GM18868 (cell line): Measurements from ENCODE around the gene TYW1B.
"Not testable (repeated sequence)": the region's sequence is repeated elsewhere in the genome, so short reads cannot be mapped to it uniquely, and the experiment has no call there.

Experiments used
- ATAC-seq: cut with Tn5 transposase; IDR thresholded peaks from one replicate; pipeline ENCODE4 v1.9.1; 2021; ENCODE audit warnings: mild to moderate bottlenecking, moderate library complexity; ENCODE audit not compliant: unreplicated experiment

TYW1B gene

DNA sequence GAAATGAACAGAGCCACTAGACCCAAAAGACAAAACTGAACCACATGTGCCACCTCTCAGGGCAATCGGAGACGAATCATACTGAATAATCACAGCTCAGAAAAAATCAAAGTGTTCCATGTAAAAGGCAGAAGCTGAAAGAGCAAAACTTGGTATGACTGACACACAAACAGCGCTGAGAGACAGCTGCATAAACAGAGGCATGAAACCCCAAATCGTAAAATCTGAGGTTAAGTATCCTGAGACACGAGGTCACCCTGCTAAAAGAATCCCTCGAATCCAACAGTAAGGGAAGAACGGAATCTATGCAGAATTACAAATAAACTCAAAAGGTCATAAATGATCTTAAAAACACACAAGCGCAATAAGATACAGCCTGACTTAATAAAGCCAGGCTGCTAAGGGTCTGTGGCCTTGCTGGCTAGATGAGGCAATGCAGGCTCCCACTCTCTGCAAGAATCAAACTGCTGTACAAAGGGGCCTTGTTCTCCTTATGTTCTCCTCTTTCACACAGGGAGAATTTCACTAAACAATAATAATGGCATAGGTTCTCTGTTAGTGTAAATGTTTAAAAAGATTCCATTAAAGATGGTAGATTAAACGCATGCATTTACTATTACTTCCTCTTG lies 247.7 kb downstream of the TYW1B start:
- not testable (repeated sequence) for ATAC-seq

GRCh38 chr7:72577107-72577506 lies 250.9 kb downstream of the TYW1B start:
- ATAC-seq, result no peak

GRCh38 chr7:72561988-72562387 lies 266.0 kb downstream of the TYW1B start:
- not testable (repeated sequence) for ATAC-seq

- not testable (repeated sequence) for ATAC-seq
These were observed 268.5 kb downstream of the TYW1B start for GRCh38 chr7:72559546-72559945.

DNA sequence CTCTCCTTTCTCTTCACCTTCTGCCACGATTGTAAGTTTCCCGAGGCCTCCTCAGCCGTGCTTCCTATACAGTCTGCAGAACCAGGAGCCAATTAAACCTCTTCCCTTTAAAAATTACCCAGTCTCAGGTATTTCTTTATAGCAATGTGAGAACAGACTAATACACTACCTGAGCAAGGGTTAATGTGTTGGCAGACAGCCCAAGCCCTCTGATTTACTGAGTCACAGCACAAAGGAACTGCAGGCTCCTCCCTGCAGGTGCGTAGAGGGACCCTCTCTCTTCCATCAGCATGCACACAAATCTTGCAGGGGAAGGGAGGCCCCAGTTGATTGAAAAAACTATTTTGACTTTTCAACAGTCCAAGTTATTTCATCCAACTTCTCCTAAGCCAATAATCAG lies 271.3 kb downstream of the TYW1B start:
- ATAC-seq, result not testable (repeated sequence)

DNA sequence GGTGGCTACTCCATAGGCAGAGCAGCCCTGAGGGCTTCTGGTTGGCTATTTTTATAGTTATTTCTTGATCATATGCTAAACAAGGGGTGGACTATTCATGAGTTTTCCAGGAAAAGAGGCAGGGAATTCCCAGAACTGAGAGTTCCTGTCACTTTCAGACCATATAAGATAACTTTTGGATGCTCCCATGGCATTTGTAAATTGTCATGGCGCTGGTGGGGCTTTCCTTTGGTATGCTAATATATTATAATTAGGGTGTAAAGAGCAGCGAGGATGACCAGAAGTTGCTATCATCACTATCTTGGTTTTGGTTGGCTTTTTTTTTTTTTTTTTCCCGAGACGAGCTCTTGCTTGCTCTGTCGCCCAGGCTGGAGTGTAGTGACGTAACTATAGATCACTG lies 272.8 kb downstream of the TYW1B start:
- ATAC-seq, result not testable (repeated sequence)

GRCh38 chr7:72554401-72554800 lies 273.6 kb downstream of the TYW1B start:
- ATAC-seq, result not testable (repeated sequence)

DNA sequence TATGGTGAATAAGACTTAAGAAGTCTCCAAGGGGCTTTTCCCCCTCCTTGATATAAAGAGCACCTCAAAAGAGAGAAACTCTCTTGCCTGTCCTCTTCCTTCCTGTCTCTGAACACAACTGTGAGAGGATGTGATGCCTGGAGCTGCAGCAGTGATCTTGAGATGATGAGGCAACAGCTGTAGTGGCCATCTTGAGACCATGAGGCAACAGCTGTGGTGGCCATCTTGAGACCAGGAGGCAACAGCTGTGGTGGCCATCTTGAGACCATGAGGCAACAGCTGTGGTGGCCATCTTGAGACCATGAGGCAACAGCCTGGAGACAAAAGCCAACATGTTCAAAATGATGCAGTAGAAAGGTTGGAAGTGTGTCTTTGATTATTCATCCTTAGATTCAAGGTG lies 277.5 kb downstream of the TYW1B start:
- not testable (repeated sequence) for ATAC-seq

DNA sequence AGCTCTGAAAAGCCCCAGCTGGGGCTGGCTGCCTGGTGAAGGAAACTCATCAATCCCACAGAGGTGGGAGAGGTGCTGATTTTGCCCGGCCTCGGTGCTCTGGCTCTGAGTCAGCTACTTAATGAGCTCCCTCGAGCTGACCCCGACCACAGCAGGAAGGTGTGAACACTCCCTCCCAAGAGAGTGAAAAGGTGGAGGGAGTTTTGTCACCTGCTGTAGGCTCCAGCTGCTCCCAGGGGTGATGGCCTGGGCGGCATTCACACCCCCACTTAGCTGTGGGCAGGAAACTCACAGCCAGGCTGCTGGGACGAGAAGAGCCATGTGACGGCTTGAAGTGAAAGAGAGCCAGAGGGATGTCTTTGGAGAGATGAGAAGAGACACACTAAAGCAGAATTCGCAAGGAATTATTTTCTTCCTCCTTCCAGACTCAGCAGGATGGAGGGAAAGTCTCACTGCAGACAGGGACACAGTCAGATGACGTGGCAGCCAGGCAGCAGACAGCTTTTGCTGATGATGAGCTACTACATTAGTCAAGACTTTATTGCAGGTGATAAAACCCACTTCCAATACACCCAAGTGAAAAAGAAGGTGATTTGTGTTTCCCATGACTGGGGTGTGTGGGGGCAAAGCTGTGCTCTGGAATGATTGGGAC lies 281.3 kb downstream of the TYW1B start:
- peak; percentile 74 for ATAC-seq

GRCh38 chr7:72544531-72544930 lies 283.5 kb downstream of the TYW1B start:
- ATAC-seq, result not testable (repeated sequence)

DNA sequence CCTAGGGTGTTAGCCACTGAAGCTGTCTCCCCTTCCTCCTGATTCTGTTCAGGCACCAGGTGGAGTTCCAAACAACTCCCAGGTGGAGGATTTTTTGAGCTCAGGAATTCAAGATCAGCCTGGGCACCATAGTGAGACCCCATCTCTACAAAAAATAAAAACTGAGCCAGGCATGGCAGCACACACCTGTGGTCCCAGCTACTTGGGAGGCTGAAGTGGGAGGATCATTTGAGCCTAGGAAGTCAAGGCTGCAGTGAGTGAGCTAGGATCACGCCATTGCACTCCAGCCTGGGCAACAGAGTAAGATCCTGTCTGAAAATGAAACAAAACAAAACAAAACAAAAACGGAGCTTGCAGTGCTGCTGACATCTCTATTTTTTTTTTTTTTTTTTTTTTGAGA lies 287.1 kb downstream of the TYW1B start:
- ATAC-seq, result no peak

- ATAC-seq, result no peak
These were observed 287.8 kb downstream of the TYW1B start for GRCh38 chr7:72540106-72540611.

DNA sequence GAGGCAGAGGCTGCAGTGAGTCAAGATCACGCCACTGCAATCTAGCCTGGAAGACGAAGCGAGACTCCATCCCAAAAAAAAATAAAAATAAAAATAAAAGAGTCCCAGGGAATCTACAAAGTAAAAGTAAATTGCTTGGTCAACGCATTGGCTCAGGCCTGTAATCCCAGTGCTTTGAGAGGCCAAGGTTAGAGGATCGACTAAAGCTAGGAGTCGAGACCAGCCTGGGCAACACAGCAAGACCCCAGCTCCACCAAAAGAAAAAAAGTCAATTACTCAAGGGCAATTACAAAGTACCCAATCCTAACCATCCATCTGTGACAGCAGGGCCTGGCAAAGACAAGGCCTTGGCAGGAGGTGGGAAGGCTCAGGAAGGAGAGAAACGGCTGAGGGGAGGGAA lies 288.3 kb downstream of the TYW1B start:
- ATAC-seq, result no peak

DNA sequence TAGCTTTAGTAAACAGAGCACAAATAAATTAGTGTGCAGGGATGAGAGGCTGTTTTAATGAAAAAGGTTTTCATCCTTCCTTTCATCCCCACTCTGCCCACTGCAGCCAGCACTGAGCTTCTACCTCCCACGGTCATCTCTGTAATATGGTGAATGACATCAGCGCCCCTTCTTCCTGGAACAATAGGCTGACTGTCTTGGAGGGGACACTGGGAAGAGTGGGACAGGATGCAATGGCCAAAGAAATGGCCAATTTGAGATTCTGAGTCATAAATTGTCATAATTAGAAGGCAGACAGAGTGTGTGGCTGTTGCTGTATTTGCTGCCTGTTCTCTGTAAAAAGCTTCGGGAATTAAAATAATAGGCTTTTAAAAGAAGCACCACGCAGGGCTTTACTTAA lies 289.1 kb downstream of the TYW1B start:
- ATAC-seq, result no peak

DNA sequence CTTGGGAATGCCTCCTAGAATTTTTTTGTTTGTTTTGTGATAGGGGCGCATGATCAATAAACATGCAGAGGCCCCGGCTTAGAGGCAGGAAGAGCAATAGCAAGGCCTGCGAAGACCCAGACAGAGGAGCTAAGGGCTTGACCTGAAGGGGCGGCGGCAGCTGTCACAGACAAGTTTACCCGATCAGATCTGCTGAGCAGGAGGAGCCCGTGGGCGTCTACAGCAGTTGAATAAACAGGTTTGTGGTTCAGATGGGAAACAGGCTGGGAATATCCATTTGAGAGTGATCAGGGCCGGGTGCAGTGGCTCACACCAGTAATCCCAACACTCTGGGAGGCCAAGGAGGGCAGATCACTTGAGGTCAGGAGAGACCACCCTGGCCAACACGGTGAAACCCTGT lies 289.9 kb downstream of the TYW1B start:
- no peak for ATAC-seq

GRCh38 chr7:72536038-72536437 lies 292.0 kb downstream of the TYW1B start:
- ATAC-seq, result not testable (repeated sequence)

DNA sequence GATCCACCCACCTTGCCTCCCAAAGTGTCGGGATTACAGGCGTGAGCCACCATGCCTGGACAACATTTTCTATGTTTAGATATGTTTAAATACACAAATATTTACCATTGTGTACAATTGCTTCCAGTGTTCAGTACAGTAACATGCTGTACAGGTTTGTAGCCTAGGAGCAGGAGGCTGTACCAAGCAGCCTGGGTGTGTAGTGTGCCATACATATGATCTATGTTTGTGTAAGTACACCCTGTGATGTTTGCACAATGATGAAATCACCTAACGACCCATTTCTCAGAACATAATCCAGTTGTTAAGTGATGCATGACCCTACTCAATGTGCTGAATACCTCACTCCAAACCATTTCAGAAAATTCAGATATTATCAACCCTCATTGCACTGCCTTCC lies 297.0 kb downstream of the TYW1B start:
- not testable (repeated sequence) for ATAC-seq
